ENCODE results near the gene UBE2E2.

DNA sequence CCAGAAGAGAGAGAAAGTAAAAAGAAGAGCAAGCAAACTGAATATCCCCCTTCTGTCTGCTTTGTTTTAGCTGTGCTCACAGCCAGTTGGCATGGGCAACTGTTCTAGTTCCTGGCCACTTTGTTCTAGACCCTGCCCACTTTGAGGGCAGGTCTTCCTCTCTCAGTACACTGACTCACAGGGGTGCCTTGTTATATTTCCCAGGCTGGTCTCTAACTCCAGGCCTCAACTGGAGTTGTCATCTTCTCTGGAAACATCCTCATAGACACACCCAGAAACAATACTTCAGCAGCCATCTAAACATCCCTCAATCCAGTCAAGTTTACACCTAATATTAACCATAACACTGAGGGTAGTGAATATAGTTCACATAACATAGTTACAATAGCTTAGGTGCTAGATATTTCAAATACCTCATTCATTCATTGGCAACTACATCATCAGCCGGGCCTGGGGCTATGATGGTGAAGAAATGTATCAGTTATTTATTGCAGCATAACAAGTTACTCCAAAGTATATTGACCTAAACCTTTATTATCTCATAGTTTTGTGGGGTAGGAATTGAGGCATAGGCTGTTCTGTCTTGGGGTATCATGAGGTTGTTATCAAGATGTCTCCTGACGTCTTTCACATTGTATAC lies 106.0 kb downstream of the UBE2E2 start:
- TF ChIP-seq GATA2 (IDR thresholded peaks at IDR 0.05; ENCODE audit: low read depth, low read length), result no peak
- TF ChIP-seq GATA3 (IDR thresholded peaks at IDR 0.05; ENCODE audit: low read depth, low read length), result no peak

Measured in SH-SY5Y (cell line).